ENCODE measurements around the gene VAV3. TPM values are rescaled to one million over a fixed set of nuclear protein-coding genes. Genes with fewer than 3 reads are reported as not detected.

Gene VAV3
- total and polyA plus RNA-seq, 10 of the 15 experiments (the other 5 are each of a cell fraction or from before 2014, with no cell fraction given), result 0.84 to 5.5 (median 3.4) TPM

GRCh38 chr1:107946794-107947193 lies 18.2 kb downstream of the VAV3 start (continued):
- TF ChIP-seq, protein P1, sequence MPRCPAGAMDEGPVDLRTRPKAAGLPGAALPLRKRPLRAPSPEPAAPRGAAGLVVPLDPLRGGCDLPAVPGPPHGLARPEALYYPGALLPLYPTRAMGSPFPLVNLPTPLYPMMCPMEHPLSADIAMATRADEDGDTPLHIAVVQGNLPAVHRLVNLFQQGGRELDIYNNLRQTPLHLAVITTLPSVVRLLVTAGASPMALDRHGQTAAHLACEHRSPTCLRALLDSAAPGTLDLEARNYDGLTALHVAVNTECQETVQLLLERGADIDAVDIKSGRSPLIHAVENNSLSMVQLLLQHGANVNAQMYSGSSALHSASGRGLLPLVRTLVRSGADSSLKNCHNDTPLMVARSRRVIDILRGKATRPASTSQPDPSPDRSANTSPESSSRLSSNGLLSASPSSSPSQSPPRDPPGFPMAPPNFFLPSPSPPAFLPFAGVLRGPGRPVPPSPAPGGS (IDR thresholded peaks at IDR 0.05; ENCODE audit: borderline replicate concordance, insufficient read depth, low read depth, low read length, poor library complexity, severe bottlenecking), result no peak
- TF ChIP-seq ZNF384 (IDR thresholded peaks at IDR 0.05; ENCODE audit: borderline replicate concordance, low read depth, low read length) (no peak), NR2F1 (conservative IDR thresholded peaks at IDR 0.05) (no peak), MTA3 (IDR thresholded peaks at IDR 0.05; ENCODE audit: borderline replicate concordance, low read length) (no peak), CHD4 (IDR thresholded peaks at IDR 0.05) (no peak), POLR2A (IDR thresholded peaks at IDR 0.05; ENCODE audit: low read depth, low read length) (no peak), BCL11A (IDR thresholded peaks at IDR 0.05; ENCODE audit: low read depth, low read length) (no peak), EZH2 (IDR thresholded peaks at IDR 0.05; ENCODE audit: borderline replicate concordance, control insufficient read depth, low read depth, low read length) (no peak), NFIC (IDR thresholded peaks at IDR 0.05; ENCODE audit: low read depth, low read length) (no peak)
- TF ChIP-seq, protein P2, sequence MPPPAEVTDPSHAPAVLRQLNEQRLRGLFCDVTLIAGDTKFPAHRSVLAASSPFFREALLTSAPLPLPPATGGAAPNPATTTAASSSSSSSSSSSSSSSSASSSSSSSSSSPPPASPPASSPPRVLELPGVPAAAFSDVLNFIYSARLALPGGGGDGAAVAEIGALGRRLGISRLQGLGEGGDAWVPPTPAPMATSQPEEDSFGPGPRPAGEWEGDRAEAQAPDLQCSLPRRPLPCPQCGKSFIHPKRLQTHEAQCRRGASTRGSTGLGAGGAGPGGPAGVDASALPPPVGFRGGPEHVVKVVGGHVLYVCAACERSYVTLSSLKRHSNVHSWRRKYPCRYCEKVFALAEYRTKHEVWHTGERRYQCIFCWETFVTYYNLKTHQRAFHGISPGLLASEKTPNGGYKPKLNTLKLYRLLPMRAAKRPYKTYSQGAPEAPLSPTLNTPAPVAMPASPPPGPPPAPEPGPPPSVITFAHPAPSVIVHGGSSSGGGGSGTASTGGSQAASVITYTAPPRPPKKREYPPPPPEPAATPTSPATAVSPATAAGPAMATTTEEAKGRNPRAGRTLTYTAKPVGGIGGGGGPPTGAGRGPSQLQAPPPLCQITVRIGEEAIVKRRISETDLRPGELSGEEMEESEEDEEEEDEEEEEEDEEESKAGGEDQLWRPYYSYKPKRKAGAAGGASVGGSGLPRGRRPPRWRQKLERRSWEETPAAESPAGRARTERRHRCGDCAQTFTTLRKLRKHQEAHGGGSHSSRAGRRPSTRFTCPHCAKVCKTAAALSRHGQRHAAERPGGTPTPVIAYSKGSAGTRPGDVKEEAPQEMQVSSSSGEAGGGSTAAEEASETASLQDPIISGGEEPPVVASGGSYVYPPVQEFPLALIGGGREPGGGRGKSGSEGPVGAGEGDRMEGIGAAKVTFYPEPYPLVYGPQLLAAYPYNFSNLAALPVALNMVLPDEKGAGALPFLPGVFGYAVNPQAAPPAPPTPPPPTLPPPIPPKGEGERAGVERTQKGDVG (CRISPR knock-in tag; IDR thresholded peaks at IDR 0.05), result no peak
- TF ChIP-seq, protein P3, sequence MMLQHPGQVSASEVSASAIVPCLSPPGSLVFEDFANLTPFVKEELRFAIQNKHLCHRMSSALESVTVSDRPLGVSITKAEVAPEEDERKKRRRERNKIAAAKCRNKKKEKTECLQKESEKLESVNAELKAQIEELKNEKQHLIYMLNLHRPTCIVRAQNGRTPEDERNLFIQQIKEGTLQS (IDR thresholded peaks at IDR 0.05; ENCODE audit: borderline replicate concordance, extremely low read depth, low read depth, low read length), result no peak

Measured in GM12878 (cell line).